ENCODE results near the gene MYO1E.

Gene MYO1E

DNA sequence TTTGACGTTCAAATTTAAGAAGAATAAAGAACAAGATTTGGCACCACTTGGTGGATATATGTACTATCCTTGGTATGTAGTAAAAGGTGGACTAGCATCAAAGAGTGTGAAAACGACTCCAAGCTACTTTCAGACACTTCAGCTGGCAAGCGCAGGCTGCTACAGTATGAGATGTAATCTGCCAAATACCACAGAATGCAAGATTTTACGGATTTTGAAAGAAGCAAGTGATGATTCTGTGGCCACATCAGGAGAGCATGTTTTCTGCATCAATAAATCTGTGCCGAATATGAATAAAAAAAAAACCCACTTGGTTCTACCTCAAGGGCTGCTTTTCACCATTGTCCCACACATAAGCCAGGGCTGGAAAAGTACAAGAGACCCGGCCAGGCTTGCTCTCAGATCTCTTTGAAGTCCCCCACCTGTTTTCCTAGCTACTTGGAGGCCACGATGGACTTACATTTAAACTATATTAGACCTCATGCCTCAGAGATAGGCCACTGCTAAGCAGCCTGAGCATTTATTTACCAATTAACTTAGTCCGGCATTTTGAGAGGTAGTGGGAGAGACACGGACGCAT lies 37.4 kb downstream of the MYO1E start:
- TF ChIP-seq, protein P1, sequence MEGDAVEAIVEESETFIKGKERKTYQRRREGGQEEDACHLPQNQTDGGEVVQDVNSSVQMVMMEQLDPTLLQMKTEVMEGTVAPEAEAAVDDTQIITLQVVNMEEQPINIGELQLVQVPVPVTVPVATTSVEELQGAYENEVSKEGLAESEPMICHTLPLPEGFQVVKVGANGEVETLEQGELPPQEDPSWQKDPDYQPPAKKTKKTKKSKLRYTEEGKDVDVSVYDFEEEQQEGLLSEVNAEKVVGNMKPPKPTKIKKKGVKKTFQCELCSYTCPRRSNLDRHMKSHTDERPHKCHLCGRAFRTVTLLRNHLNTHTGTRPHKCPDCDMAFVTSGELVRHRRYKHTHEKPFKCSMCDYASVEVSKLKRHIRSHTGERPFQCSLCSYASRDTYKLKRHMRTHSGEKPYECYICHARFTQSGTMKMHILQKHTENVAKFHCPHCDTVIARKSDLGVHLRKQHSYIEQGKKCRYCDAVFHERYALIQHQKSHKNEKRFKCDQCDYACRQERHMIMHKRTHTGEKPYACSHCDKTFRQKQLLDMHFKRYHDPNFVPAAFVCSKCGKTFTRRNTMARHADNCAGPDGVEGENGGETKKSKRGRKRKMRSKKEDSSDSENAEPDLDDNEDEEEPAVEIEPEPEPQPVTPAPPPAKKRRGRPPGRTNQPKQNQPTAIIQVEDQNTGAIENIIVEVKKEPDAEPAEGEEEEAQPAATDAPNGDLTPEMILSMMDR (IDR thresholded peaks at IDR 0.05; ENCODE audit: low read depth, low read length, missing control alignments) = no peak
- Histone ChIP-seq H3K36me3 (replicated peaks) (no peaks in the 10 kb centered on the region), H3K27ac (no peak overlapping the region), H3K4me3 (ENCODE audit: low read depth, low read length) (no peak overlapping the region), H3K27me3 (replicated peaks) (no peaks in the 10 kb centered on the region)
- no peak for DNase-seq
- in situ Hi-C loops (cut with HindIII; ENCODE audit: low pct_ligation_motif_present, low sequenced_read_pairs) = no loop called here

DNA sequence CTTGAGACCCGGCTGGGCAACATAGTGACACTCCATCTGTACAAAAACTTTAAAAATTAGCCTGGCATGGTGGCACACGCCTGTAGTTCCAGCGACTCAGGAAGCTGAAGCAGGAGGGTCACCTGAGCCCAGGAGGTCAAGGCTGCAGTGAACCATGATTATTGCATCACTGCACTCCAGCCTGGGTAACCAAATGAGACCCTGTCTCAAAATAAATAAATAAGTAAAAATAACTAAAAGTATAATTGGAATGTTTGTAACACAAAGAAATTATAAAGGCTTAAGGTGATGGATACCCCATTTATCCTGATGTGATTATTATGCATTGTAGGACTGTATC lies 38.6 kb downstream of the MYO1E start:
- H3K4me3 ChIP-seq (ENCODE audit: low read depth, low read length) = no peak overlapping the region
- H3K27ac ChIP-seq = no peak overlapping the region
- no peak for DNase-seq
- H3K27me3 ChIP-seq (replicated peaks) = no peaks in the 10 kb centered on the region
- TF ChIP-seq, protein P1 (IDR thresholded peaks at IDR 0.05; ENCODE audit: low read depth, low read length, missing control alignments) = no peak
- in situ Hi-C loops (cut with HindIII; ENCODE audit: low pct_ligation_motif_present, low sequenced_read_pairs) = no loop called here
- no peaks in the 10 kb centered on the region for H3K36me3 ChIP-seq (replicated peaks)

DNA sequence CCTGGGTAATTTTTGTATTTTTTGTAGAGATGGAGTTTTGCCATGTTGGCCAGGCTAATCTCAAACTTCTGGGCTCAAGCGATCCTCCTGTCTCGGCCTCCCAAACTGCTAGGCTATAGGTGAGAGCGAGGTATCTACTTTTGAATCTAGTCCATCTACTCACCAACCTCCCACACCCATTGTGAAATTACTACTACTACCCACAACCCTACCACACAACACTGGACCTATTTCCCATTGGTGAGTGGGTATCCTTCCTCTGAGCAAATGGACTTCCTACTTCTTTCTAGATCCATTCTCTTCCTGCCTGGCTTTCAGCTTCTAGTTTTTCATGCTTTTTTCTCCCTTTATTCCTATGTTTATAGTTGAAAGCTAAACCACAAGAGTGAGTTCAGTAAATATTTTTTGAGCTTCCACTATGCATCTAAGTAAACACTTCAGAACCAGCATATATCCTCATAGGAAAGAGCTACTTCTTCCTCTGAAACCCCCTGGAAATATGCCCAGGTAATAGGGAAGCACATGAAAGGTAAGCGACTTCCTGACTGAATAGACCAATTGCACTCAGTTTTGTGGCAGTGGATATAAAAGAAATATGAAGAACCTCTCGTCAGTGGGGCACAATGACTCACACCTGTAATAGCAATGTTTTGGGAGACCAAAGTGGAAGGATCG lies 39.1 kb downstream of the MYO1E start:
- in situ Hi-C loops (cut with HindIII; ENCODE audit: low pct_ligation_motif_present, low sequenced_read_pairs) = no loop called here
- no peaks in the 10 kb centered on the region for H3K27me3 ChIP-seq (replicated peaks)
- H3K4me3 ChIP-seq (ENCODE audit: low read depth, low read length) = no peak overlapping the region
- no peak overlapping the region for H3K27ac ChIP-seq
- TF ChIP-seq, protein P1 (IDR thresholded peaks at IDR 0.05; ENCODE audit: low read depth, low read length, missing control alignments) = no peak
- DNase-seq = no peak
- H3K36me3 ChIP-seq (replicated peaks) = no peaks in the 10 kb centered on the region

DNA sequence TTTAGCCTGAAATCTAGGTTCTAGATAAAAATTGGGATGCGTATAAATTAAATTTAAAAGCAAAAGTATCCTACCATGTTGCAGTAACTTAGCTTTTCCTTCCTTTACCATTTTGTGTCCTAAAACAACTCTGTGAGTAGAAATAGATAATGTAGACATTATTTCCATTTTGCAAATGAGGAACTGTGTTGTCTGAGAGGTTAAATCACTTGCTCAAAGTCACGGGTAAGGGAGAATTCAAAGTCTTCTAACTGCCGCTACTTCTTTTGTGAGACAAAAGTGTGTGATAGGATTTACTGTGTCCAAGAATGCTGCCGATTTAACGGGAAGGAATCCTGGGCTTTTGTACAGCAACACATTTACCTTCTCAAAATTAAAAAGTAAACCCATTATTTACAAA lies 40.7 kb downstream of the MYO1E start:
- no peaks in the 10 kb centered on the region for H3K27me3 ChIP-seq (replicated peaks)
- H3K36me3 ChIP-seq (replicated peaks) = no peaks in the 10 kb centered on the region
- H3K4me3 ChIP-seq (ENCODE audit: low read depth, low read length) = no peak overlapping the region
- no peak overlapping the region for H3K27ac ChIP-seq
- no peak for DNase-seq
- in situ Hi-C loops (cut with HindIII; ENCODE audit: low pct_ligation_motif_present, low sequenced_read_pairs) = no loop called here
- TF ChIP-seq, protein P1 (IDR thresholded peaks at IDR 0.05; ENCODE audit: low read depth, low read length, missing control alignments) = no peak

DNA sequence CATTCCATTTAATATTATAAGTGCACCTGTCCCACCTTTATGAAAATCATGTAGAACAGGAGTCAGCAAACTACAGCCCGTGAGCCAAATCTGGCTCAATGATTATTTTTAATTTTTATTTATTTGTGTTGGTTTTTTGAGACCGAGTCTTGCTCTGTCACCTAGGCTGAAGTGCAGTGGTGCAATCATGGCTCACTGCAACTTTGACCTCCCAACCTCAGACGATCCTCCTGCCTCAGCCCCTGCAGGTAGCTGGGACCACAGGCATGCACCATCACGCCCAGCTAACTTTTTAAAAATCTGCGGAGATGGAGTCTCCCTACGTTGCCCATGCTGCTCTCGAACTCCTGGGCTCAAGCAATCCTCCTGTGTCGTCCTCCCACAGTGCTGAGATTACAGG lies 42.0 kb downstream of the MYO1E start:
- Histone ChIP-seq H3K36me3 (replicated peaks) (no peaks in the 10 kb centered on the region), H3K27me3 (replicated peaks) (no peaks in the 10 kb centered on the region), H3K4me3 (ENCODE audit: low read depth, low read length) (no peak overlapping the region), H3K27ac (peak overlapping the region; percentile 81)
- no peak for DNase-seq
- TF ChIP-seq, protein P1 (IDR thresholded peaks at IDR 0.05; ENCODE audit: low read depth, low read length, missing control alignments) = no peak
- in situ Hi-C loops (cut with HindIII; ENCODE audit: low pct_ligation_motif_present, low sequenced_read_pairs) = no loop called here
